MM.1S (cell line): ENCODE measurements around the gene SOBP.

Source experiments
- CTCF ChIP-seq: fragments of 300-600 bp; sonication (generic); IDR thresholded peaks from 2 replicates; pipeline ENCODE4 v1.5.1; 2016; ENCODE audit warnings: antibody characterized with exemption, low read length, mixed read lengths
- EZH2phosphoT487 ChIP-seq: fragments of 300-600 bp; sonication (generic); IDR thresholded peaks from 2 replicates; pipeline ENCODE4 v1.6.1; 2018; ENCODE audit warnings: antibody characterized with exemption, low read length

GRCh38 chr6:107607116-107607515 lies 117.2 kb downstream of the SOBP start:
- TF ChIP-seq EZH2phosphoT487 (no peak), CTCF (no peak)
